ENCODE measurements around the gene PRRX1.

Gene PRRX1

DNA sequence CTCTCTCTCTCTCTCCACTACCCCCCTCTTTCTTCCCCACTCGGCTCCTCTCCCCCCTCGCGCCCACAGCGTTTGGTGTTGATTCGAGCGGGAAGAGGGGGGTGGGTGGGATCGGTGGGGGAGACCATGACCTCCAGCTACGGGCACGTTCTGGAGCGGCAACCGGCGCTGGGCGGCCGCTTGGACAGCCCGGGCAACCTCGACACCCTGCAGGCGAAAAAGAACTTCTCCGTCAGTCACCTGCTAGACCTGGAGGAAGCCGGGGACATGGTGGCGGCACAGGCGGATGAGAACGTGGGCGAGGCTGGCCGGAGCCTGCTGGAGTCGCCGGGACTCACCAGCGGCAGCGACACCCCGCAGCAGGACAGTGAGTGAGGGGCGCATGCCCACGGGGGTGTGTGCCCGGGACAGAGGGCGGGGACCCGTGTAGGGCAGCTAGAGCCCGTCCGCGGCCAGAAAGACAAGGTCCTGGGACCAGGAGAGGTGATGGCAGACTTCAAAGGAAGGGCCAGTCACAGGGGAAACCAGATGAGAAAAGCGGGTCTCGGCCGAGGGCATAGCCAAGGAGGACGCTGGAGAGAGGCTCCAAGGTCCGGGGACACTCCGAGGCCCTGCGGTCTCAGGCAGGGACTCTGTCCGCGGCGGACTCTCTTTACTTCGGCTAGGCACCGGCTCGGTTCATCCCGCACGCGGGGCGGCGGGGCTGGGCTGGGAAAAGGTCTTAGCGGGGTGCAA lies at the start of gene PRRX1:
Gene PRRX1, plus strand, starts transcription at position 39 of the 735 bp plus-strand sequence. Its CDS starts 88 bp downstream, at position 127.
- peak; percentile 86 for DNase-seq (ENCODE audit: low read depth)

GRCh38 chr1:170617591-170618330 lies 46.2 kb upstream of the PRRX1 start:
- DNase-seq (ENCODE audit: low read depth): peak; percentile 4

- DNase-seq (ENCODE audit: low read depth): peak; percentile 4
These were observed 45.5 kb upstream of the PRRX1 start for GRCh38 chr1:170618421-170618820.

- peak; percentile 54 for DNase-seq (ENCODE audit: low read depth)
These were observed 44.5 kb upstream of the PRRX1 start for GRCh38 chr1:170619241-170620028.

DNA sequence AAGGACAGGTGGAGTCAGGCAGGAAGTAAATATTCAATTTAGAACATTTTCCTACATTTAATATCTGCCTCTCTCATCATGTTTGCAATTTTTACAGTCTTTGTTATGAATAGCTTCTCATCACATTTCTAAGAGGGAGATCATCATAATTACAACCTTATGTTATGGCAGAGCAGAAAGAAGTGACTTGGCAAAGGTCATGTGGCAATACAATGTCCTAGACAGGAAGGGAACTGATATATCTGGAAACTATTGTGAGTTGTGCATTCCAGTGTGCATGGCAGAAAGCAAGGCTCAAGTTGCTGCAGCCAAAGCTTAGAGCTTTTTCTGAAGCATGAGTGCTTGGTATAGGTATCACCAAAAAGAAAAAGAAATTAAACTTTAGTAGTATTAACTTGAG lies 43.8 kb upstream of the PRRX1 start:
- peak; percentile 93 for DNase-seq (ENCODE audit: low read depth)

- peak; percentile 86 for DNase-seq (ENCODE audit: low read depth)
These were observed 40.8 kb upstream of the PRRX1 start for GRCh38 chr1:170623171-170623570.

- no peak for DNase-seq (ENCODE audit: low read depth)
These were observed 39.8 kb upstream of the PRRX1 start for GRCh38 chr1:170624146-170624545.

GRCh38 chr1:170630977-170631376 lies 33.0 kb upstream of the PRRX1 start:
- no peak for DNase-seq (ENCODE audit: low read depth)

DNA sequence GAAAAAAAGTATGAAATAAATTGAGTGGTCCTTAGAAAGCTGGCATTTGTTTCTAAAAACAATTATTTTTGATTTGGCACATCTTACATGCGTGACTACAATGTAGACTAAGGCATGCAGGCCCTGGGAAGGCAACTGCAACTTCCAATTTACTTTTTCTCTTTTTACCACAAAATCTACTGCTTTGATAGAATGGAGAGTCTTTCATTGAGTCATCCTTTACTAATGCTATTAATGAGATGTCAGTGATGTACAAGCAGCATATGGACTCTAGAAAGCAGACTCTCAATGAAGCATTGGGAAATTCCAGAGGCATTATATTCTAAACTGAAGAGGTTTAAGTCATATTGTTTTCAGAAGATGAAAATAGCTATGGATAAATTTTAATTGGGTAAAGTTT lies 29.6 kb upstream of the PRRX1 start:
- peak; percentile 28 for DNase-seq (ENCODE audit: low read depth)

DNA sequence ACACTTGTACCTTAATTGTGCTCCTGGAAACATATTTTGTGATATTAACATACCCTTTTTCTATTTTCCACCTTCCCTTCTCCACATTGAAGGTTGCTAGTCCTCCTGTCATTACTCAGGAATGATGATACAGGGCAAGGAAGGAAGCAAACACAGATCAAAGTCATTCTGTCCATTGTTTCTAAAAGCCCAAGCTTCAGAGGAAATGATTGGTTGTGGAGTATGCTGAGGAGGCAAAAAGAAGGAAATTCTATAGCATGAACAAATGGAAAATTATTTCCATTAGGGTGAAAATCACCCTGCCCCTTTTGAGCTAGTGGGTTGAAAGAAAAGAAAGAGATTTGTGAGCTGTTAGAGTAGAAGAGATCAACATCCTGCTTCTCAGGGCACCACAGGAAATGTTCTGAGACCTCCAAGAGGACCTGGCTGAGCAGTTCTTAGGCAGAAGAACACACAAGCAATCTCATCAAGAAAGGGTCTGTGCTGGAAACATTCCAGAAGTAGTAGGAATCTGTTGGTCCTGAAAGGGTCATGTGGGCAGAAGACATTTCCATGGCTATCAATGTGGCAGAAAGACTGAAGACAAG lies 29.0 kb upstream of the PRRX1 start:
- DNase-seq (ENCODE audit: low read depth): no peak

DNA sequence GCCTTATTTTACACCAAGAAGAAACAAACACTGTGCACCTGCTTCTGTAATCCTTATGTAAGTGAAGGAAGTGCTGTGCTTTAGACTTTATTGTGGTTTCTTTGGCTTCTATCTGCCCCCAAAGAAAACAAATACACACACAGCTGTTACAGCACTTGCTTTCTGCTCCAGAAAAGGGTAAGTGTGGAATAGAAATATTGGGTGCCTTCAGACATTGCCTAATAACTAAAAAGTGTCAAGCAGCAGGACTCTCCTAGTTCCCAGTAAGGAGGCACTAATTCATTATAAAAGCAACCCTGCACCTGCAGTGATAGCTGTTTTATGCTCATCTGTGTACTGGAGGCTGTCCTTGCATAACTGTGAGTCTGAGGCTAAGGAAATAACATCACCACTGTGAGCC lies 23.4 kb upstream of the PRRX1 start:
- DNase-seq (ENCODE audit: low read depth): no peak

GRCh38 chr1:170657275-170657853 lies 6.6 kb upstream of the PRRX1 start:
- no peak for DNase-seq (ENCODE audit: low read depth)

GRCh38 chr1:170659399-170660035 lies 4.4 kb upstream of the PRRX1 start:
- DNase-seq (ENCODE audit: low read depth): peak; percentile 71

GRCh38 chr1:170660281-170660713 lies 3.6 kb upstream of the PRRX1 start:
- peak; percentile 50 for DNase-seq (ENCODE audit: low read depth)

DNA sequence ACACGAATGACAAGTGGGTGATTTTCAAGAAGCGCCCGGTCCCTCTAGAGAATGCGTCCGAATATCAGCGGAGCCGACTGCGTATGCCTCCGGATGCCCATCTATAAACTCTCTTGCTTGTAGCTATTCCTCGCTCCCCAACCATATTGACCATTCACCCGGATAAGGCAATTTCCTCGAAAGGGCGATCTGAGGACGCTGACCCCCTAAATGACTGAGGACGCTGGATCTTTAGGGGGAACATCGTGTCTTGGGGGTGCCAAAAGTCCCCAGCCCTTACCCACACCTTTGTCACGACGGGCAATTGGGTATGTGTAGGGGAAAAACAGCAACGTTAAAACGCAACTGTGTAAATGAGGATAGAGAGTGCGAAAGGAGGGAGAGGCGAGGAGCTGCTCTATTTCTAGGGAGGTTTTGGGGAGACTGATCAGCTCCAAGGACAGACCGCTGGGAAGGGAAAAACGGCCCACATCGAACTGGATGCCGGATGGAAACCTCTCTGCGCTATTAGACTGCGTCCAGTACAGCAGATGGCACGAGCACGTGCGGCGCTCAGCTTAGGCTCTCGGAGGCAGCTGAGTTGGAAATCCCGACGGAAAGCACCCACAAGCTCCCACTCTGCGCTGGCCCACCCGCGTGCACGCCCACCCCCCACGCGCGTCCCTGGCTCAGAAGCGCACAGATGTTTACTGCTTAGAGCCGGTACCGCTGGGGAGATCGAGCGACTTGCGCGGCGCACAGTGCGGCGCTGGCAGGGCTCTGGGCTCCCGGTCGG lies 2.9 kb upstream of the PRRX1 start:
- DNase-seq (ENCODE audit: low read depth): peak; percentile 68

GRCh38 chr1:170661646-170662411 lies 2.1 kb upstream of the PRRX1 start:
- DNase-seq (ENCODE audit: low read depth): peak; percentile 76

DNA sequence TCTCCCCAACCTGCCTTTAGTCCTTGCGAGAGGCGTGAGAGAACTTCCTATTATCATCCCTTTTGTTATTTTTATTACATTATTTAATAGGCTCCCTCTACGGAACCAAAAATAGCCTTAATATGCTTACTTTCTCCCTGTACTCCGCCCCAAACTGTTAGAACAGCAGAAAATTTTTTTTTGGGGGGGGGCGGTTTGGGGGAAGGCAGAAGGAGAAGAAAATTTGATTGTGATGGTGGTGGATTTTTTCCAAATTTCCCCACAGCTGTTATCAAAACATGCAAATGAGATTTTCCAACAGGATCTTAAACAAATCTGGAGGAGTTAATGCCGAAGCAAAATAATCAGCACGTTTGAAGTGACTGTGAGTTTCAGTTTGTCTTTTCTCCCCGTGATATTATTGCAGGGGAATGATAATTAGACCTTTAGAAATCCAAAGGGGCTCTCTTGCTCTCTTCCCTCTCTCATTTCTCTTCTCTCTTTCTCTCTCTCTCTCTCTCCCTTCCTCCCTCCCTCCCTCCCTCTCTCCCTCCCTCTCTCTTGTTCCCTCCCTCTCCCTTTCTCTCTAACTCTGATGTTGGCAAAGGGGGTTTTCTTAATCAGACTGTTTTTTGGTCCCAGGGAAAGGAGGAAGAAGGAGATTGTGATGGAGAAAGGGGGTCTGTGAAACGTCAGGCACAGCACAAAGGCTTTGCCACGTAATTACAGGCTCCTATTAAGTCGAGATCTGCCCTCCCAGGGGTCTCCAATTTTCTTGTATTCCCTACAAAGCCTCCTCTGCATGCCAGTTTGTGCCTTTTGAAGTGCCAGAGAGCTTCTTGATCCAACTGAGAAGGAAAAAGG lies 1.1 kb upstream of the PRRX1 start:
- peak; percentile 88 for DNase-seq (ENCODE audit: low read depth)

GRCh38 chr1:170663404-170664092 lies 383 bp upstream of the PRRX1 start:
- no peak for DNase-seq (ENCODE audit: low read depth)
